Loucy (cell line): ENCODE measurements around the gene PPCS.

Source experiments
- EZH2phosphoT487 ChIP-seq: fragments of 200-600 bp; IDR thresholded peaks from 2 replicates; pipeline ENCODE4 v1.6.1; 2018; ENCODE audit warnings: antibody characterized with exemption, mild to moderate bottlenecking, moderate library complexity, borderline replicate concordance
- TF ChIP-seq, protein P1 (sequence below): fragments of 200-600 bp; sonication (generic); conservative IDR thresholded peaks from 2 replicates; pipeline ENCODE4 v1.5.1; 2014; ENCODE audit warnings: mild to moderate bottlenecking, antibody characterized with exemption, low read length

DNA sequence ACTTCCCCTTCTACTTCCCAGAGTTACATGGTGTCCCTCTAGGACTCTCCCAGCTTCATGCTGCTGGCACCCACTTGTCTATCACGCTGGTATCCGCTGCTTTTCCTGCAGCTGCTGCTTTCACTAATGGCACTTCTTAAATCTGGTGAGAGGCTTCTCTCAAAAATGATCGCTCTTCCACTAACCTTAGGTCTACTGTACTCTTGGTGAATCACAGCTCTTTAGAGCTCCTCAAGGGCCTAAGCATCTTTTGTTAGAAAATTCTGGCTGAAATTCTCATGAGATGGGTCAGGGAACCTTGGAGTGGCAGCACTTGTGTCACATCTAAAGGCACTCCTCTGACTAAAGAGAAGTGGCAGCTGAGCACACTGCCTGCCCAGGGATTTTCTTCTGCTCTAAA is 32.7 kb upstream of the PPCS start:
- TF ChIP-seq, protein P1, sequence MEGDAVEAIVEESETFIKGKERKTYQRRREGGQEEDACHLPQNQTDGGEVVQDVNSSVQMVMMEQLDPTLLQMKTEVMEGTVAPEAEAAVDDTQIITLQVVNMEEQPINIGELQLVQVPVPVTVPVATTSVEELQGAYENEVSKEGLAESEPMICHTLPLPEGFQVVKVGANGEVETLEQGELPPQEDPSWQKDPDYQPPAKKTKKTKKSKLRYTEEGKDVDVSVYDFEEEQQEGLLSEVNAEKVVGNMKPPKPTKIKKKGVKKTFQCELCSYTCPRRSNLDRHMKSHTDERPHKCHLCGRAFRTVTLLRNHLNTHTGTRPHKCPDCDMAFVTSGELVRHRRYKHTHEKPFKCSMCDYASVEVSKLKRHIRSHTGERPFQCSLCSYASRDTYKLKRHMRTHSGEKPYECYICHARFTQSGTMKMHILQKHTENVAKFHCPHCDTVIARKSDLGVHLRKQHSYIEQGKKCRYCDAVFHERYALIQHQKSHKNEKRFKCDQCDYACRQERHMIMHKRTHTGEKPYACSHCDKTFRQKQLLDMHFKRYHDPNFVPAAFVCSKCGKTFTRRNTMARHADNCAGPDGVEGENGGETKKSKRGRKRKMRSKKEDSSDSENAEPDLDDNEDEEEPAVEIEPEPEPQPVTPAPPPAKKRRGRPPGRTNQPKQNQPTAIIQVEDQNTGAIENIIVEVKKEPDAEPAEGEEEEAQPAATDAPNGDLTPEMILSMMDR: no peak
- no peak for TF ChIP-seq EZH2phosphoT487
